GM23338 (cell line): Measurements from ENCODE around the gene ALG14. TPM values are rescaled to one million over a fixed set of nuclear protein-coding genes. Genes with fewer than 3 reads are reported as not detected.

ENCODE experiments used
- CREB1 ChIP-seq: fragments of 250-450 bp; sonication (Bioruptor Pico); IDR thresholded peaks from 2 replicates; pipeline ENCODE4 v1.5.0; 2020; ENCODE audit warnings: low read depth, mild to moderate bottlenecking, moderate library complexity
- EZH2 ChIP-seq: fragments of 200-600 bp; sonication (generic); IDR thresholded peaks from one replicate; pipeline ENCODE4 v1.8.0; 2017; ENCODE audit warnings: antibody characterized with exemption, mild to moderate bottlenecking, low read depth; ENCODE audit not compliant: unreplicated experiment
- JUNB ChIP-seq: IDR thresholded peaks from one replicate; pipeline ENCODE4 v1.6.1; 2016; ENCODE audit warnings: antibody characterized with exemption; ENCODE audit not compliant: unreplicated experiment
- NANOG ChIP-seq: IDR thresholded peaks from 2 replicates; pipeline ENCODE4 v1.6.1; 2016; ENCODE audit warnings: antibody characterized with exemption, borderline replicate concordance
- POLR2AphosphoS5 ChIP-seq: IDR thresholded peaks from 2 replicates; pipeline ENCODE4 v1.6.1; 2016; ENCODE audit warnings: antibody characterized with exemption, low read depth
- REST ChIP-seq: IDR thresholded peaks from one replicate; pipeline ENCODE4 v1.6.1; 2018; ENCODE audit warnings: antibody characterized with exemption; ENCODE audit not compliant: unreplicated experiment
- STAT1 ChIP-seq: IDR thresholded peaks from one replicate; pipeline ENCODE4 v1.6.1; 2016; ENCODE audit warnings: antibody characterized with exemption; ENCODE audit not compliant: unreplicated experiment
- ZNF114 ChIP-seq: fragments of 250-450 bp; sonication (Bioruptor Pico); IDR thresholded peaks from 2 replicates; pipeline ENCODE4 v1.5.0; 2020; ENCODE audit warnings: mild to moderate bottlenecking, moderate library complexity
- ZNF331 ChIP-seq: fragments of 250-450 bp; sonication (Bioruptor Pico); IDR thresholded peaks from 2 replicates; pipeline ENCODE4 v1.5.0; 2020; ENCODE audit warnings: low read depth, mild to moderate bottlenecking, moderate library complexity
- ZNF462 ChIP-seq: fragments of 250-450 bp; sonication (Bioruptor Pico); IDR thresholded peaks from 2 replicates; pipeline ENCODE4 v1.5.0; 2020; ENCODE audit warnings: mild to moderate bottlenecking, moderate library complexity
- polyA plus RNA-seq: library from polyadenylated mRNA; unstranded; fragments of >200 nt; fragmentation: Nextera tagmentation; extraction: Ambion mirVana; gene quantifications from 2 replicates; pipeline ENCODE4 v1.2.1, GENCODE V29; 2016
- total RNA-seq: library from RNA; depleted of rRNA; stranded (reverse); fragments of >200 nt; shearing (Covaris generic); gene quantifications from 2 replicates; pipeline ENCODE4 v1.2.3, GENCODE V29; 2014

ALG14 gene
- total and polyA plus RNA-seq, 2 experiments from 2014 or later, result 0.42 to 2.8 TPM

GRCh38 chr1:94953746-94954145, 119.0 kb downstream of the ALG14 start (continued):
- TF ChIP-seq ZNF462 (CRISPR knock-in tag) (no peak), CREB1 (CRISPR knock-in tag) (no peak), ZNF114 (CRISPR knock-in tag) (no peak), REST (no peak), STAT1 (no peak), POLR2AphosphoS5 (no peak), JUNB (no peak), ZNF331 (CRISPR knock-in tag) (no peak), EZH2 (no peak), NANOG (no peak)
